GM21717 (cell line): ENCODE results near the gene MBD3L2B.
"Not testable (repeated sequence)": the region's sequence is repeated elsewhere in the genome, so short reads cannot be mapped to it uniquely, and the experiment has no call there.

Experiments
- ATAC-seq: cut with Tn5 transposase; IDR thresholded peaks from one replicate; pipeline ENCODE4 v1.9.1; 2021; ENCODE audit warnings: mild to moderate bottlenecking, moderate library complexity; ENCODE audit not compliant: unreplicated experiment

Gene MBD3L2B

DNA sequence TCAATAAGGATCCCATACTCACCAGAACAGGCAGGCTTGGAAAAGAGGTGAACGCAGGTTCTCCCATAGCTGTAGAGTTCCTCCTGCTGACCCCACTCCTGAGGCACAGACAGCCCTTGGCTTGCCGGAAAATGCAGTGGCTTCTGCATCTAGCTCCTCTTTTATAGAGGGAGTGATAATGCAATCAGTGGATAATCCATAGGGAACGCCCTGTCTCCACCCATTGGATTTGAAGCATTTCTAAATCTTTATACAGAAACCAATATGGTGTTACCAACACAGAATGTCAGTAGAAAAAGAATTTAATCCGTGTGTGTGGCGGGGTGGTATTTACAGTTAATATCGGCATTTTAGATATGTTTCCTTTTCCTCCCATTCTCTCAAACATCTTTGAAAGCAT lies at the start of gene MBD3L2B:
Gene MBD3L2B, minus strand, starts transcription at position 101 of the 400 bp plus-strand sequence. Its CDS starts 34 bp downstream, at position 67.
- ATAC-seq = not testable (repeated sequence)

GRCh38 chr19:7069904-7070226 lies 48.6 kb upstream of the MBD3L2B start:
- peak; percentile 19 for ATAC-seq

DNA sequence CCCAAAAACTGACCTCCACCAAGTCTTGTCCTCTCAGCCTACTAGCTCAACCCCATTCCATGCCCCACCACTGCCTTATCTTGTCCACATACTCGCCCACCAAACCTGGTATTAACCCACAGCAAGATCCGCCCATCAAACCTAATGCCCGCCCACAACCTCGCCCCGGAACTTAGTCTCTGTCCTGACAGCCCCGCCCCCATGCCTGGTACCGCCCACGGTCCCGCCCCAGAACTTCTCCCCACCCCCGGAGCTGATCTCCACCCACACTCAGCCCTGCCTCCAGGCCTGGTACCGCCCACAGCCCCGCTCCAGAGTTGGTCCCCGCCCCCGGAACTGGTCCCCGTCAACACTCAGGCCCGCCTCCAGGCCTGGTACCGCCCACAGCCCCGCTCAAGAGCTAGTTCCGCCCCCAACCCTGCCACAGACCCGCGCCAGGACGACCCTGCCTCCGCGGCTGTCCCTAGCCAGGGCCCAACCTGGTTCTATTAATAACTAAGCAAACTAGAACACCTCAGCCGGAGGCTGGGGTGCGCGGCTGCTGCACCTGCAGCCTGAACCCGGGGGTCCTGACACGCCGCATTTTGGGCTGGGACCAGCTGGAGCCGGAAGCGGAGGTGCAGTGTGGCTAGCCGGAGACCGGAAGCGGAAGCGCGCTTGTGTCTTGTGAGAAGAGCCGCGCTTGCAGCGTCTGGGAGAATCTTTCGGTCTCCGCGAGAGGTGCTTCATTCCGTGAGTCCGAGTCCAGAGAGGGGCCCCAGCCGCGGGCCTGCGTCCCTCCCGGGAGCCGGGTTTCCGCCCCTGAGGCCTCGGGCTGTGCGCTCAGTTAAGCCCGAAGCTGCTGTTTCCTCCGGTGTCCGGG lies 48.0 kb upstream of the MBD3L2B start, which contains the start of gene ZNF557:
Gene ZNF557, plus strand, starts transcription at position 662 of the 862 bp plus-strand sequence. CDS start 5,372 bp downstream, outside the sequence.
- ATAC-seq = peak; percentile 89

GRCh38 chr19:7068599-7068998 lies 47.4 kb upstream of the MBD3L2B start:
- ATAC-seq = no peak

DNA sequence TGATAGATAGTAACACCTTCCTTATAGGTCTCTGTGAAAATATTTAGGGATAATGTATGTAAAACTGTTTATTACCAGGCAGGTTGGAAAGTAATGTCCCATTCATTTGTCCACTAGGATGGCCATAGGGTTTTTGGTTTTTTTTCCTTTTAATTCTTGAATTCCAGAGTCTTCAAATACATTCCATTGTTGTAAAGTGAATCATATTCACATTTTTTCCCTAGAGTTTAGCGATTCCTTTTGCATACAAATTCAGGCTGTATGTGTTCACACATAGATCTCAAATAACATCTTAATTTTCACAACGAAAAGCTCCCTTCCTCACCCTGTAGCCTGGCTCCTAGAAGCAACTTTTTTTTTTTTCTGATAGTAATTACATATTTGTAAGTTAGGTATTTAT lies 46.5 kb upstream of the MBD3L2B start:
- no peak for ATAC-seq

DNA sequence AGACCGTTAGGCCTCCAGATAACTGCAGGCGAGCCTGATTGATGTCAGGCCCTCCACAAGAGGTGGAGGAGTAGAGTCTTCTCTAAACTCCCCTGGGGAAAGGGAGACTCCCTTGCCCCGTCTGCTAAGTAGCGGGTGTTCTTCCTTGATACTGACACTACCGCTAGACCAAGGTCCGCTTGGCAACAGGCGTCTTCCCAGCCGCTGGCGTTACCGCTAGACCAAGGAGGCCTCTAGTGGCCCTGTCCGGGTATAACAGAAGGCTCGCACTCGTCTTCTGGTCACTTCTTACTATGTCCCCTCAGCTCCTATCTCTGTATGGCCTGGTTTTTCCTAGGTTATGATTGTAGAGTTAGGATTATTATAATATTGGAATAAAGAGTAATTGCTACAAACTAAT lies 45.9 kb upstream of the MBD3L2B start:
- not testable (repeated sequence) for ATAC-seq

DNA sequence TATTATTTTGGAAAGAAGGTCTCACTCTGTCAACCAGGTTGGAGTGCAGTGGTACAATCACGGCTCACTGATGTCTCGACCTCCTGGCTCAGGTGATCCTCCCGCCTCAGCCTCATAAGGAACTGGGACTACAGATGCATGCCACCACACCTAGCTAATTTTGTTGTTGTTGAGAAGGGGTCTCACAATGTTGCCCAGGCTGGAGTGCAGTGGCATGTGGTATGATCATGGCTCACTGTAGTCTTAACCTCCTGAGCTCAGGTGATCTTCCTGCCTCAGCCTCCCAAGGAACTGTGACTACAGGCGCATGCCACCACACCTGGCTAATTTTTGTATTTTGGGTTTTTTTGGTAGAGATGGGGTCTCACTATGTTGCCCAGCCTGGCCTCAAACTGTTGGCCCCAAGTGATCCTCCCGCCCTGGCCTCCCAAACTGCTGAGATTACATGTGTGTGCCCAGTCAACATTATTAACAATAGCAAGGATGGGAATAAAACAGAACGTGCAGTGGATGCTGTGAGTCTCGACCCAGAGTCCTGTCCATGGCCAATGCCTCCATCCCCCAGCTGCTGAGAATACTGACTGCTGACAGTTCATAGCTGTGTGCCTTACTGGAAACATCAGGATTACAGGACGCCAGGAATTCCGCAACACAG lies 42.7 kb upstream of the MBD3L2B start:
- no peak for ATAC-seq

DNA sequence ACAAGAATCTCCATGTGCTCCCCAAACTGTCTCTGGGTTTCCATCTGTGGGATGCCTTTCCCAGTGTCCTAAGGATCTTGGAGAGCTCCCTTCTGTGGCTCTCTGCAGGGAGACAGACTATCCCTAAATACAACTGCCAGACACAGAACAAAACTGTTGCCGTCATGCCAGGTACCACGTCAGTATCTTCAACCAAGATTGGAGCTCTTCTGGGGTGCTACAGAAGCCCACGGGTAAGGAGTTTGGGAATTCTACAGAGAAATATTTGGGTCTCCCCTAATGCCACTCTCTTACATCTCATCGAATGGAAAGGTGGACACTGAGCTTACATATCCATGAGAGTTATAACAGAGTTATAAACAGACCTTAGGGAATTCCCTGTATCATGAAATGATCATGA lies 42.1 kb upstream of the MBD3L2B start:
- no peak for ATAC-seq

DNA sequence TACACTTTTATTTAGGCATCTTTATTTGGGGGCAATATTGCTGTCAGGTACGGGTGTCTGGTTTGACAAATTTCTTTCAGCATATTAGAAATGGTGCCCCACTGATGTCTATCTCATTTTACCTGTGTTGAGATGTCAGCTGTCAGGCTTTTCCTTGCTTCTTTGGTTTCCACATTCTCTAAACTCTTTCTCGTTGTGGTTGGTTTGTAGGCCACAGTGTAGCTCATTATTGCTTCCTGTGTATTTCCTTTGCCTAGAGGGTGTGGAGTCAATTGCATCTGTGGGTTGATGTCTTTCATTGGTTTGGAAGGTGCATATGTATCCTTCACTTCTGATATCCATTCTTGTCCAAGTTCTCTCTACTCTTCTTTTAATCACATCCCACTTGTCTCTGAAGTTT lies 38.7 kb upstream of the MBD3L2B start:
- ATAC-seq = not testable (repeated sequence)

GRCh38 chr19:7058576-7058975 lies 37.3 kb upstream of the MBD3L2B start, which contains the start of gene MBD3L3:
TSS of gene MBD3L3 (minus strand) at chr19:7058676. CDS start at chr19:7058605, 71 bp downstream.
- not testable (repeated sequence) for ATAC-seq

DNA sequence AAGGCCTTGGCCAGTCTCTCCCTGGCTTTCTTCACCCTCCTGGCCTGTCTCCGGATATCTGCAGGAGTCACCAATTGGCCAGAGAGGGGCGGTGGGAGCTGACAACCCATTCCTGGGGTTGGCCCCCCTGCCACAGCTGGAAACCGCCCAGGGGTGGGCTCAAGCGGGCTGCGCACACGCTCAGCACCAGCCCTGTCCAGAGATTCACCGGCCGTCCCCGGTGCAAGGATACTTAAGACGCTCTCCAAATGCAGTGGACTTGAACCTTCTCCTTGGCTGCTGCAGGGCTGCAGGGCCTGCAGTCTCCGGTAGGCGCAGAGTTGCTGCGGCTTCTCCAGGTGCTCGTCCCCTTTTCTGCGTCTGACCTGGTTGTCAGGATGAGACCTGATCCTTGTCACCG lies 35.1 kb upstream of the MBD3L2B start:
- ATAC-seq = not testable (repeated sequence)

GRCh38 chr19:7055679-7056078 lies 34.4 kb upstream of the MBD3L2B start:
- ATAC-seq = not testable (repeated sequence)

GRCh38 chr19:7054635-7055368 lies 33.6 kb upstream of the MBD3L2B start:
- ATAC-seq = not testable (repeated sequence)

- ATAC-seq = not testable (repeated sequence)
Observed at GRCh38 chr19:7052896-7053295, 31.7 kb upstream of the MBD3L2B start.

- not testable (repeated sequence) for ATAC-seq
Observed at GRCh38 chr19:7051421-7051820, 30.2 kb upstream of the MBD3L2B start.

DNA sequence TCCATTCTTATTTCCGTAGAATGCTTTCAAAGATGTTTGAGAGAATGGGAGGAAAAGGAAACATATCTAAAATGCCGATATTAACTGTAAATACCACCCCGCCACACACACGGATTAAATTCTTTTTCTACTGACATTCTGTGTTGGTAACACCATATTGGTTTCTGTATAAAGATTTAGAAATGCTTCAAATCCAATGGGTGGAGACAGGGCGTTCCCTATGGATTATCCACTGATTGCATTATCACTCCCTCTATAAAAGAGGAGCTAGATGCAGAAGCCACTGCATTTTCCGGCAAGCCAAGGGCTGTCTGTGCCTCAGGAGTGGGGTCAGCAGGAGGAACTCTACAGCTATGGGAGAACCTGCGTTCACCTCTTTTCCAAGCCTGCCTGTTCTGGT lies 27.8 kb upstream of the MBD3L2B start, which contains the start of gene MBD3L2:
Gene MBD3L2, plus strand, starts transcription at position 301 of the 400 bp plus-strand sequence. Its CDS starts 53 bp downstream, at position 354.
- ATAC-seq = not testable (repeated sequence)

DNA sequence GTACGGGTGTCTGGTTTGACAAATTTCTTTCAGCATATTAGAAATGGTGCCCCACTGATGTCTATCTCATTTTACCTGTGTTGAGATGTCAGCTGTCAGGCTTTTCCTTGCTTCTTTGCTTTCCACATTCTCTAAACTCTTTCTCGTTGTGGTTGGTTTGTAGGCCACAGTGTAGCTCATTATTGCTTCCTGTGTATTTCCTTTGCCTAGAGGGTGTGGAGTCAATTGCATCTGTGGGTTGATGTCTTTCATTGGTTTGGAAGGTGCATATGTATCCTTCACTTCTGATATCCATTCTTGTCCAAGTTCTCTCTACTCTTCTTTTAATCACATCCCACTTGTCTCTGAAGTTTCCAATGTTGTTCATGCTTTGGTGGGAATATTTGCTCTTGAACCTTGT lies 20.3 kb upstream of the MBD3L2B start:
- not testable (repeated sequence) for ATAC-seq

GRCh38 chr19:7040079-7040478 lies 18.8 kb upstream of the MBD3L2B start, which contains the start of gene MBD3L4:
TSS of gene MBD3L4 (minus strand) at chr19:7040179. CDS start at chr19:7040144, 35 bp downstream.
- ATAC-seq = not testable (repeated sequence)

GRCh38 chr19:7030278-7030677 lies 9.0 kb upstream of the MBD3L2B start, which contains the start of gene MBD3L5:
TSS of gene MBD3L5 (plus strand) at chr19:7030578. CDS start at chr19:7030612, 34 bp downstream.
- not testable (repeated sequence) for ATAC-seq

GRCh38 chr19:7028790-7029189 lies 7.6 kb upstream of the MBD3L2B start:
- not testable (repeated sequence) for ATAC-seq

- no peak for ATAC-seq
Observed at GRCh38 chr19:7018828-7019227, 2.4 kb downstream of the MBD3L2B start.
